ENCODE data around the gene TGIF2. TPM values are rescaled to one million over a fixed set of nuclear protein-coding genes. Genes with fewer than 3 reads are reported as not detected.
A peak's percentile ranks its signal among the peaks of the same experiment; 100 is the strongest.

TGIF2 gene
- total and polyA plus RNA-seq, 2 of the 13 experiments (the other 11 are each of a cell fraction or from before 2014, with no cell fraction given): 41.3 to 53.9 TPM

GRCh38 chr20:36573103-36573797 lies at the start of gene TGIF2 (continued):
- no peak for TF ChIP-seq HNRNPH1 (optimal IDR thresholded peaks at IDR 0.05; ENCODE audit: low read depth, low read length)
- peak; percentile 32; the same call in 1 of the 2 replicates for TF ChIP-seq FOXA3 (CRISPR knock-in tag; IDR thresholded peaks at IDR 0.05)
- TF ChIP-seq RBM39 (IDR thresholded peaks at IDR 0.05; ENCODE audit: low read depth, low read length, poor library complexity, severe bottlenecking): peak; percentile 83
- TF ChIP-seq CEBPB (IDR thresholded peaks at IDR 0.05; ENCODE audit: borderline replicate concordance, low read depth, low read length): no peak
- TF ChIP-seq, protein P1, sequence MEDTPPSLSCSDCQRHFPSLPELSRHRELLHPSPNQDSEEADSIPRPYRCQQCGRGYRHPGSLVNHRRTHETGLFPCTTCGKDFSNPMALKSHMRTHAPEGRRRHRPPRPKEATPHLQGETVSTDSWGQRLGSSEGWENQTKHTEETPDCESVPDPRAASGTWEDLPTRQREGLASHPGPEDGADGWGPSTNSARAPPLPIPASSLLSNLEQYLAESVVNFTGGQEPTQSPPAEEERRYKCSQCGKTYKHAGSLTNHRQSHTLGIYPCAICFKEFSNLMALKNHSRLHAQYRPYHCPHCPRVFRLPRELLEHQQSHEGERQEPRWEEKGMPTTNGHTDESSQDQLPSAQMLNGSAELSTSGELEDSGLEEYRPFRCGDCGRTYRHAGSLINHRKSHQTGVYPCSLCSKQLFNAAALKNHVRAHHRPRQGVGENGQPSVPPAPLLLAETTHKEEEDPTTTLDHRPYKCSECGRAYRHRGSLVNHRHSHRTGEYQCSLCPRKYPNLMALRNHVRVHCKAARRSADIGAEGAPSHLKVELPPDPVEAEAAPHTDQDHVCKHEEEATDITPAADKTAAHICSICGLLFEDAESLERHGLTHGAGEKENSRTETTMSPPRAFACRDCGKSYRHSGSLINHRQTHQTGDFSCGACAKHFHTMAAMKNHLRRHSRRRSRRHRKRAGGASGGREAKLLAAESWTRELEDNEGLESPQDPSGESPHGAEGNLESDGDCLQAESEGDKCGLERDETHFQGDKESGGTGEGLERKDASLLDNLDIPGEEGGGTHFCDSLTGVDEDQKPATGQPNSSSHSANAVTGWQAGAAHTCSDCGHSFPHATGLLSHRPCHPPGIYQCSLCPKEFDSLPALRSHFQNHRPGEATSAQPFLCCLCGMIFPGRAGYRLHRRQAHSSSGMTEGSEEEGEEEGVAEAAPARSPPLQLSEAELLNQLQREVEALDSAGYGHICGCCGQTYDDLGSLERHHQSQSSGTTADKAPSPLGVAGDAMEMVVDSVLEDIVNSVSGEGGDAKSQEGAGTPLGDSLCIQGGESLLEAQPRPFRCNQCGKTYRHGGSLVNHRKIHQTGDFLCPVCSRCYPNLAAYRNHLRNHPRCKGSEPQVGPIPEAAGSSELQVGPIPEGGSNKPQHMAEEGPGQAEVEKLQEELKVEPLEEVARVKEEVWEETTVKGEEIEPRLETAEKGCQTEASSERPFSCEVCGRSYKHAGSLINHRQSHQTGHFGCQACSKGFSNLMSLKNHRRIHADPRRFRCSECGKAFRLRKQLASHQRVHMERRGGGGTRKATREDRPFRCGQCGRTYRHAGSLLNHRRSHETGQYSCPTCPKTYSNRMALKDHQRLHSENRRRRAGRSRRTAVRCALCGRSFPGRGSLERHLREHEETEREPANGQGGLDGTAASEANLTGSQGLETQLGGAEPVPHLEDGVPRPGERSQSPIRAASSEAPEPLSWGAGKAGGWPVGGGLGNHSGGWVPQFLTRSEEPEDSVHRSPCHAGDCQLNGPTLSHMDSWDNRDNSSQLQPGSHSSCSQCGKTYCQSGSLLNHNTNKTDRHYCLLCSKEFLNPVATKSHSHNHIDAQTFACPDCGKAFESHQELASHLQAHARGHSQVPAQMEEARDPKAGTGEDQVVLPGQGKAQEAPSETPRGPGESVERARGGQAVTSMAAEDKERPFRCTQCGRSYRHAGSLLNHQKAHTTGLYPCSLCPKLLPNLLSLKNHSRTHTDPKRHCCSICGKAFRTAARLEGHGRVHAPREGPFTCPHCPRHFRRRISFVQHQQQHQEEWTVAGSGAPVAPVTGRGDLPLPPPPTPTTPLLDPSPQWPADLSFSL (CRISPR knock-in tag; IDR thresholded peaks at IDR 0.05): no peak
- no peak for TF ChIP-seq ZNF510 (CRISPR knock-in tag; IDR thresholded peaks at IDR 0.05; ENCODE audit: low read depth)
- TF ChIP-seq SAP130 (CRISPR knock-in tag; IDR thresholded peaks at IDR 0.05; ENCODE audit: low read depth): peak; percentile 93
- TF ChIP-seq, protein P2, sequence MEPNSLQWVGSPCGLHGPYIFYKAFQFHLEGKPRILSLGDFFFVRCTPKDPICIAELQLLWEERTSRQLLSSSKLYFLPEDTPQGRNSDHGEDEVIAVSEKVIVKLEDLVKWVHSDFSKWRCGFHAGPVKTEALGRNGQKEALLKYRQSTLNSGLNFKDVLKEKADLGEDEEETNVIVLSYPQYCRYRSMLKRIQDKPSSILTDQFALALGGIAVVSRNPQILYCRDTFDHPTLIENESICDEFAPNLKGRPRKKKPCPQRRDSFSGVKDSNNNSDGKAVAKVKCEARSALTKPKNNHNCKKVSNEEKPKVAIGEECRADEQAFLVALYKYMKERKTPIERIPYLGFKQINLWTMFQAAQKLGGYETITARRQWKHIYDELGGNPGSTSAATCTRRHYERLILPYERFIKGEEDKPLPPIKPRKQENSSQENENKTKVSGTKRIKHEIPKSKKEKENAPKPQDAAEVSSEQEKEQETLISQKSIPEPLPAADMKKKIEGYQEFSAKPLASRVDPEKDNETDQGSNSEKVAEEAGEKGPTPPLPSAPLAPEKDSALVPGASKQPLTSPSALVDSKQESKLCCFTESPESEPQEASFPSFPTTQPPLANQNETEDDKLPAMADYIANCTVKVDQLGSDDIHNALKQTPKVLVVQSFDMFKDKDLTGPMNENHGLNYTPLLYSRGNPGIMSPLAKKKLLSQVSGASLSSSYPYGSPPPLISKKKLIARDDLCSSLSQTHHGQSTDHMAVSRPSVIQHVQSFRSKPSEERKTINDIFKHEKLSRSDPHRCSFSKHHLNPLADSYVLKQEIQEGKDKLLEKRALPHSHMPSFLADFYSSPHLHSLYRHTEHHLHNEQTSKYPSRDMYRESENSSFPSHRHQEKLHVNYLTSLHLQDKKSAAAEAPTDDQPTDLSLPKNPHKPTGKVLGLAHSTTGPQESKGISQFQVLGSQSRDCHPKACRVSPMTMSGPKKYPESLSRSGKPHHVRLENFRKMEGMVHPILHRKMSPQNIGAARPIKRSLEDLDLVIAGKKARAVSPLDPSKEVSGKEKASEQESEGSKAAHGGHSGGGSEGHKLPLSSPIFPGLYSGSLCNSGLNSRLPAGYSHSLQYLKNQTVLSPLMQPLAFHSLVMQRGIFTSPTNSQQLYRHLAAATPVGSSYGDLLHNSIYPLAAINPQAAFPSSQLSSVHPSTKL (CRISPR knock-in tag; IDR thresholded peaks at IDR 0.05): peak; percentile 49; the same call in 1 of the 2 replicates
- no peak for TF ChIP-seq CCAR2 (optimal IDR thresholded peaks at IDR 0.05; ENCODE audit: low read depth, low read length)
- TF ChIP-seq SMAD9 (CRISPR knock-in tag; IDR thresholded peaks at IDR 0.05): peak; percentile 94; the same call in 1 of the 2 replicates
- TF ChIP-seq THYN1 (CRISPR knock-in tag; IDR thresholded peaks at IDR 0.05; ENCODE audit: borderline replicate concordance, low read depth): no peak
- TF ChIP-seq GTF3A (CRISPR knock-in tag; conservative IDR thresholded peaks at IDR 0.05): 0 out of 2 replicates have a peak, but pooled peaks have one; percentile 34
- TF ChIP-seq CREM (IDR thresholded peaks at IDR 0.05): peak; percentile 34; the same call in 1 of the 2 replicates
- TF ChIP-seq CREM (CRISPR knock-in tag; IDR thresholded peaks at IDR 0.05): no peak
- TF ChIP-seq JUNB (CRISPR knock-in tag; IDR thresholded peaks at IDR 0.05; ENCODE audit: borderline replicate concordance): no peak
- peak; percentile 89; the same call in 1 of the 2 replicates for TF ChIP-seq CCDC6 (CRISPR knock-in tag; IDR thresholded peaks at IDR 0.05)
- TF ChIP-seq KDM3A (CRISPR knock-in tag; IDR thresholded peaks at IDR 0.05; ENCODE audit: low read depth): peak; percentile 37; the same call in 1 of the 2 replicates
- TF ChIP-seq TAF1 (CRISPR knock-in tag; IDR thresholded peaks at IDR 0.05): peak; percentile 67; the same call in 1 of the 2 replicates
- TF ChIP-seq KDM4B (CRISPR knock-in tag; IDR thresholded peaks at IDR 0.05): 0 out of 2 replicates have a peak, but pooled peaks have one; percentile 77
- TF ChIP-seq ZNF563 (CRISPR knock-in tag; IDR thresholded peaks at IDR 0.05): peak; percentile 73; the same call in 1 of the 2 replicates
- no peak for TF ChIP-seq SUZ12 (IDR thresholded peaks at IDR 0.05; ENCODE audit: low read depth, low read length)
